A673 (cell line): Measurements from ENCODE around the gene CMTM1. TPM values are rescaled to one million over a fixed set of nuclear protein-coding genes. Genes with fewer than 3 reads are reported as not detected.

ENCODE experiments used
- BruUV-seq: library from RNA; stranded (reverse); fragments of 400-500 nt; replicated peaks from 2 replicates; lab custom pipeline; 2021; lab: Mats Ljungman, UMichigan
- CTCF ChIA-PET: fragments of 300-600 bp; sonication (Branson Sonifier 250); formaldehyde crosslinking; loops from one replicate; lab custom pipeline; 2022; ENCODE audit warnings: antibody characterized with exemption; lab: Charles Lee
- POLR2A ChIA-PET: fragments of 300-600 bp; sonication (Branson Sonifier 250); formaldehyde crosslinking; loops from one replicate; lab custom pipeline; 2022; ENCODE audit warnings: antibody characterized with exemption; ENCODE audit not compliant: low non-redundant PET; lab: Charles Lee
- DNase-seq: peaks from one replicate; pipeline ENCODE4 v3.0.0-alpha.2; 2015; ENCODE audit warnings: low spot score
- H3K27ac ChIP-seq: fragments of 200-600 bp; sonication (generic); 2 replicates; pipeline ENCODE4 v1.5.1; 2016; ENCODE audit warnings: mixed run types, low read depth, mild to moderate bottlenecking, mixed read lengths, antibody characterized with exemption, low read length; ENCODE audit not compliant: poor library complexity, severe bottlenecking
- H3K27me3 ChIP-seq: fragments of 200-600 bp; sonication (generic); replicated peaks from 2 replicates; pipeline ENCODE4 v1.6.1; 2017; ENCODE audit warnings: mixed run types, low read depth, mild to moderate bottlenecking, mixed read lengths, antibody characterized with exemption, low read length; ENCODE audit not compliant: insufficient read depth, poor library complexity
- H3K36me3 ChIP-seq: fragments of 200-600 bp; sonication (generic); 2 replicates; pipeline ENCODE4 v1.6.1; 2016; ENCODE audit warnings: mixed run types, mild to moderate bottlenecking, mixed read lengths, antibody characterized with exemption, low read length; ENCODE audit not compliant: insufficient read depth, poor library complexity, severe bottlenecking
- H3K4me1 ChIP-seq: fragments of 200-600 bp; sonication (generic); 2 replicates; pipeline ENCODE4 v1.6.1; 2017; ENCODE audit warnings: mixed run types, mild to moderate bottlenecking, mixed read lengths, antibody characterized with exemption, low read length; ENCODE audit not compliant: insufficient read depth, poor library complexity, severe bottlenecking
- H3K4me3 ChIP-seq: fragments of 200-600 bp; sonication (generic); 2 replicates; pipeline ENCODE4 v1.5.1; 2016; ENCODE audit warnings: low read depth, mixed run types, mild to moderate bottlenecking, mixed read lengths, low read length; ENCODE audit not compliant: poor library complexity, severe bottlenecking
- H3K9me3 ChIP-seq: fragments of 200-600 bp; sonication (generic); 2 replicates; pipeline ENCODE4 v1.6.1; 2016; ENCODE audit warnings: mixed run types, low read depth, mild to moderate bottlenecking, mixed read lengths, antibody characterized with exemption, low read length; ENCODE audit not compliant: poor library complexity, severe bottlenecking
- CTCF ChIP-seq: fragments of 300-800, 200-600 bp; sonication (generic); conservative IDR thresholded peaks from 2 replicates; pipeline ENCODE4 v1.5.1; 2017; ENCODE audit warnings: low read depth, mild to moderate bottlenecking, antibody characterized with exemption, low read length, moderate library complexity, mixed read lengths
- EZH2 ChIP-seq: fragments of 200-600 bp; sonication (generic); IDR thresholded peaks from 2 replicates; pipeline ENCODE4 v1.6.1; 2017; ENCODE audit warnings: borderline replicate concordance, low read depth, mild to moderate bottlenecking, mixed read lengths, antibody characterized with exemption, low read length; ENCODE audit not compliant: poor library complexity, severe bottlenecking
- intact Hi-C: fragments of 100-400 bp; cut with micrococcal nuclease; formaldehyde crosslinking; loops from one replicate; pipeline ENCODE4 v1.10.0; 2022; ENCODE audit not compliant: unreplicated experiment
- total RNA-seq: library from RNA; stranded (reverse); gene quantifications from 2 replicates; pipeline ENCODE4 v1.2.3, GENCODE V29; 2021

The CMTM1 gene
- total RNA-seq, 1 experiment from 2014 or later = 7.1 TPM

- peak; percentile 83 for DNase-seq
- H3K36me3 ChIP-seq = peaks cover 10% of the 10 kb centered on the region
- peaks cover 19% of the 10 kb centered on the region for H3K4me1 ChIP-seq
- ChIA-PET POLR2A (no interaction called here), CTCF (interaction anchor here (0.6 to 0.9 kb wide), 2 partner anchors 198 to 205 kb away, joined by 3 to 4 read pairs; no protein-coding TSS in a partner anchor)
- no peaks in the 10 kb centered on the region for H3K9me3 ChIP-seq
- intact Hi-C loops = loop anchor here (2.0 to 5.0 kb wide), 2 partner anchors 198 to 263 kb away; no protein-coding TSS in a partner anchor
- TF ChIP-seq CTCF (peak; percentile 69), EZH2 (no peak)
- H3K4me3 ChIP-seq = peak within 1 kb of the TSS; percentile 95
- no peaks in the 10 kb centered on the region for H3K27me3 ChIP-seq
- peak within 1 kb of the TSS; percentile 80 for H3K27ac ChIP-seq
- no TSS peak for BruUV-seq
Measured at GRCh38 chr16:66604376-66605176, 38.3 kb downstream of the CMTM1 start, which contains the start of gene CMTM3. CMTM3 (plus strand) TSS chr16:66604704; CDS start chr16:66604806, 102 bp downstream.

GRCh38 chr16:66605177-66605978, 39.1 kb downstream of the CMTM1 start:
- Histone ChIP-seq H3K27me3 (no peaks in the 10 kb centered on the region), H3K36me3 (peaks cover 17% of the 10 kb centered on the region), H3K27ac (peak overlapping the region; percentile 80), H3K4me1 (peaks cover 19% of the 10 kb centered on the region), H3K4me3 (peak overlapping the region; percentile 95), H3K9me3 (no peaks in the 10 kb centered on the region)
- TF ChIP-seq CTCF (no peak), EZH2 (no peak)
- intact Hi-C loops = loop anchor here (2.0 to 5.0 kb wide), 2 partner anchors 199 to 262 kb away; no protein-coding TSS in a partner anchor
- DNase-seq = peak; percentile 24
- ChIA-PET POLR2A (no interaction called here), CTCF (interaction anchor here (0.9 kb wide), 1 partner anchor 199 kb away, joined by 4 read pairs; no protein-coding TSS in a partner anchor)
- BruUV-seq = no TSS peak

GRCh38 chr16:66605979-66606751, 39.9 kb downstream of the CMTM1 start:
- no peaks in the 10 kb centered on the region for H3K9me3 ChIP-seq
- intact Hi-C loops = loop anchor here (2.0 to 5.0 kb wide), 2 partner anchors 199 to 261 kb away; no protein-coding TSS in a partner anchor
- H3K36me3 ChIP-seq = peaks cover 24% of the 10 kb centered on the region
- no peak for TF ChIP-seq EZH2
- TF ChIP-seq CTCF = no peak
- peaks cover 19% of the 10 kb centered on the region for H3K4me1 ChIP-seq
- no peaks in the 10 kb centered on the region for H3K27me3 ChIP-seq
- BruUV-seq = TSS peak; percentile 49
- peak overlapping the region; percentile 95 for H3K4me3 ChIP-seq
- ChIA-PET POLR2A (no interaction called here), CTCF (interaction anchor here (0.6 kb wide), 1 partner anchor 233 kb away, joined by 9 read pairs; no protein-coding TSS in a partner anchor)
- no peak for DNase-seq
- H3K27ac ChIP-seq = peak overlapping the region; percentile 80
